Cardiac muscle cell (in vitro differentiated cells and primary cell): ENCODE data around the gene OR11A1. TPM values are rescaled to one million over a fixed set of nuclear protein-coding genes. Genes with fewer than 3 reads are reported as not detected.

ENCODE experiments used
- DNase-seq, 2 donors: peaks; one replicate each; pipeline versions ENCODE4 v3.0.0 to v3.0.0-alpha.2; 2010 to 2017; ENCODE audit warnings: low read depth in 1 of 2, low spot score in 1 of 2
- H3K27ac ChIP-seq: fragments of 200-600 bp; sonication (generic); 2 replicates; pipeline ENCODE4 v1.5.1; 2016
- H3K27me3 ChIP-seq: fragments of 200-600 bp; sonication (generic); 2 replicates; pipeline ENCODE4 v1.6.0; 2016; ENCODE audit warnings: control low read depth
- H3K36me3 ChIP-seq: fragments of 200-600 bp; sonication (generic); 2 replicates; pipeline ENCODE4 v1.5.1; 2016; ENCODE audit warnings: control low read depth
- H3K4me1 ChIP-seq: fragments of 200-600 bp; sonication (generic); 2 replicates; pipeline ENCODE4 v1.8.1; 2017; ENCODE audit warnings: low read depth, mild to moderate bottlenecking, mixed run types
- H3K4me3 ChIP-seq: fragments of 200-600 bp; sonication (generic); 2 replicates; pipeline ENCODE4 v1.5.1; 2016; ENCODE audit warnings: mild to moderate bottlenecking
- H3K9me3 ChIP-seq: fragments of 200-600 bp; sonication (generic); 2 replicates; pipeline ENCODE4 v1.5.1; 2017; ENCODE audit warnings: low read depth, mild to moderate bottlenecking, control low read depth
- polyA plus RNA-seq: library from polyadenylated mRNA; unstranded; fragments of >200 nt; fragmentation: Nextera tagmentation; extraction: Ambion mirVana; gene quantifications from 2 replicates; pipeline ENCODE4 v1.2.1, GENCODE V29; 2016
- total RNA-seq: library from RNA; depleted of rRNA; stranded (reverse); fragments of >200 nt; gene quantifications from 2 replicates; pipeline ENCODE4 v1.2.3, GENCODE V29; 2016
- TF ChIP-seq, protein P1 (sequence below): IDR thresholded peaks from 2 replicates; pipeline ENCODE4 v1.5.1; 2012; ENCODE audit warnings: low read depth, mild to moderate bottlenecking, low read length

Gene OR11A1, protein sequence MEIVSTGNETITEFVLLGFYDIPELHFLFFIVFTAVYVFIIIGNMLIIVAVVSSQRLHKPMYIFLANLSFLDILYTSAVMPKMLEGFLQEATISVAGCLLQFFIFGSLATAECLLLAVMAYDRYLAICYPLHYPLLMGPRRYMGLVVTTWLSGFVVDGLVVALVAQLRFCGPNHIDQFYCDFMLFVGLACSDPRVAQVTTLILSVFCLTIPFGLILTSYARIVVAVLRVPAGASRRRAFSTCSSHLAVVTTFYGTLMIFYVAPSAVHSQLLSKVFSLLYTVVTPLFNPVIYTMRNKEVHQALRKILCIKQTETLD
- total RNA-seq: not detected in 2 replicates
- not detected in 2 replicates for polyA plus RNA-seq

DNA sequence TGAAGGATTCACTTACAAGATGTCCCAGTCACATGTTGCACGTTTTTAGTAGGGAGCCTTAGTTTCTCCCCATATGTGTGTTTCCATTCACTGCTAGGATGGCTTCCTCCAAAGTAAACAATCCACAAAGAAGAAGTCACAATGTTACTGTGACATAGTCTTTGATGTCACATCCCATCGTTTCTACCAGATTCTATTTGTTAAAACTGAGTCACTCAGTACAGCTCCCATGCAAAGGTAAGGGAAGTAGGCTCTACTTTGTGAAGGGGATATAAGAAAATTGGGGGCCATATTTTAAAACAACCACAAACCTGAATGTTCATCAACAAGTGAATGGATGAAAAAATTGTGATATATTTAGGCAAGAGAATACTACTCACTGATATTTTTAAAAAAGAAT is at the start of gene OR11A1, which contains the start of gene OR2H1:
Gene OR11A1, minus strand, starts transcription at position 101 of the 400 bp plus-strand sequence. CDS start 29,430 bp downstream, outside the sequence.
Gene OR2H1, plus strand, starts transcription at position 185 of the 400 bp plus-strand sequence. CDS start 4,615 bp downstream, outside the sequence.
- TF ChIP-seq, protein P1, sequence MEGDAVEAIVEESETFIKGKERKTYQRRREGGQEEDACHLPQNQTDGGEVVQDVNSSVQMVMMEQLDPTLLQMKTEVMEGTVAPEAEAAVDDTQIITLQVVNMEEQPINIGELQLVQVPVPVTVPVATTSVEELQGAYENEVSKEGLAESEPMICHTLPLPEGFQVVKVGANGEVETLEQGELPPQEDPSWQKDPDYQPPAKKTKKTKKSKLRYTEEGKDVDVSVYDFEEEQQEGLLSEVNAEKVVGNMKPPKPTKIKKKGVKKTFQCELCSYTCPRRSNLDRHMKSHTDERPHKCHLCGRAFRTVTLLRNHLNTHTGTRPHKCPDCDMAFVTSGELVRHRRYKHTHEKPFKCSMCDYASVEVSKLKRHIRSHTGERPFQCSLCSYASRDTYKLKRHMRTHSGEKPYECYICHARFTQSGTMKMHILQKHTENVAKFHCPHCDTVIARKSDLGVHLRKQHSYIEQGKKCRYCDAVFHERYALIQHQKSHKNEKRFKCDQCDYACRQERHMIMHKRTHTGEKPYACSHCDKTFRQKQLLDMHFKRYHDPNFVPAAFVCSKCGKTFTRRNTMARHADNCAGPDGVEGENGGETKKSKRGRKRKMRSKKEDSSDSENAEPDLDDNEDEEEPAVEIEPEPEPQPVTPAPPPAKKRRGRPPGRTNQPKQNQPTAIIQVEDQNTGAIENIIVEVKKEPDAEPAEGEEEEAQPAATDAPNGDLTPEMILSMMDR: no peak
- H3K36me3 ChIP-seq: no peaks in the 10 kb centered on the region

DNA sequence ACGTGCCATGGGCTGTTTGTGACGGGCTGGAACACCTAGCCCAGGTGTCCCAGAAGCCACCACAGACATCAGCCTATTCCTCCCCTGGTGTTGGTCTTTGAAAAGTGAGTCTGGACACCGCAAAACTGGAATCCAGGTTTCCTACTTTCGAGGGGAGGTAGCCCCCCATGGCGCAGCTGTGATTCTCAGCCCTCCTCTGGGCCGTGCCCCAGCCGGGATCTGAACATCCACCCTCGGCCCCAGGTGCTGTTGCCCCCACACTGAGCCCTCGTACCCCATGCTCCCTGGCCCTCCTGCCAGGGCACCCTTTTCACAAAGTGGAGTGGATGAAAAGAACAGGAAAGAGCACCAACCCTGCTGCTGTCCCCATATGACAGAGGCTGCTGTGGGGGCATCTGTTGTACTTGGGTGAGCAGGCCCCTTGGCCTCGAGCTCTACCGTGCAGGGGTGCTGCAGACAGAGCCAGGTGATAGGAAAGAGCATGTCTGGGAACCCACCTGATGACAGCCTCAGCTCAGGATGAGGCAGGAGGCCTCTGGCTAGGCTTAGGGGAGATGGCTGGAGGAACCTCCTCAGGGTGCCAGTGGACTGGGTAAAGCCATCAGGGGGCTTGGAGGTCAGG is 49.7 kb upstream of the OR11A1 start:
- TF ChIP-seq, protein P1: no peak
- DNase-seq: no peak
- no peak overlapping the region for H3K27ac ChIP-seq
- H3K36me3 ChIP-seq: no peaks in the 10 kb centered on the region
- no peaks in the 10 kb centered on the region for H3K27me3 ChIP-seq
- no peak overlapping the region for H3K4me3 ChIP-seq
- H3K4me1 ChIP-seq: no peaks in the 10 kb centered on the region
- no peaks in the 10 kb centered on the region for H3K9me3 ChIP-seq

More for the DNA sequence above, at the start of gene OR11A1, which contains the start of gene OR2H1:
- H3K4me3 ChIP-seq: no peak within 1 kb of the TSS
- DNase-seq: no peak
- H3K27ac ChIP-seq: no peak within 1 kb of the TSS
- H3K4me1 ChIP-seq: no peaks in the 10 kb centered on the region
- H3K9me3 ChIP-seq: no peaks in the 10 kb centered on the region
- no peaks in the 10 kb centered on the region for H3K27me3 ChIP-seq

DNA sequence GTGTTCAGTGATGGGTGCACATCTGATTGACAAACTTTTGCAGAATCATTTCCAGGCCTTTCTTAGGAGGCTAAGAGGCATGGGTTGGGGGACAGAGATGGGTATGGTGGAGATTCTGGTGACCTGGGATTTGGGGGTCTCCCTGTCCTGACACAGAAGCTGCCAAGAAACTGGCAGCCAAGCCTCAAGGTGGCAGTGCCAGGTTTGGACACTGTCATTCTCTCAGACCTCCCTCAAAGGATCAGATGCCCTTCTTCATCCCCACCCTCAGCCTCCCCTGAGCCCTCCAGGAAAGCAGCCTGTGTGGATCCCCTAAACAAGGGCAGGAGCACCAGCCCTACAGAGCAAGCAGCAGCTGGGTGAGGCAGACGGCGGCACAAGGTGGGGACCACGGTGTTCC is 48.9 kb upstream of the OR11A1 start:
- H3K27me3 ChIP-seq: no peaks in the 10 kb centered on the region

DNA sequence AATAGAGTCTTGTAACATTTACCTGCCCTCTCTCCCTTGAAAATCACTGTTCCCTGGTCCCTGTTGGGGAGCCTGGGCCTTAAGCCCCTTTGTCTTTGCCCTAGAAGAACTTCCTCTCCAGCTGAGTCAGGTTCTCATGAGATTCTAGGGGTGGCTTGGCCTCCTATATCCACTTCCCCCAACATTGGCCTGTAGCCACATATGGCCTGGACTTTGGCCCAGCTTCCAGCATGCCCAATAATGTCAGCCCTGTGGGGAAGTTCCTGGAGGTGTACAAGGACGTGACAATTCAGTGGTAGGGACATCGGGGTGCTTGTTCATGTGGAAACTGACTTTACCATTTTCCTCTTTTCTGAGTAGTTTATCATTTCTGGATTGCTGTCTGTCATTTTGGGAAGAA is 48.1 kb upstream of the OR11A1 start:
- Histone ChIP-seq H3K27ac (no peak overlapping the region), H3K36me3 (no peaks in the 10 kb centered on the region), H3K9me3 (no peaks in the 10 kb centered on the region), H3K27me3 (no peaks in the 10 kb centered on the region), H3K4me1 (no peaks in the 10 kb centered on the region), H3K4me3 (no peak overlapping the region)
- no peak for DNase-seq
- TF ChIP-seq, protein P1: no peak

More for the DNA sequence above, 48.9 kb upstream of the OR11A1 start:
- Histone ChIP-seq H3K9me3 (no peaks in the 10 kb centered on the region), H3K27ac (no peak overlapping the region), H3K4me3 (no peak overlapping the region), H3K36me3 (no peaks in the 10 kb centered on the region), H3K4me1 (no peaks in the 10 kb centered on the region)
- no peak for DNase-seq
- TF ChIP-seq, protein P1: no peak

DNA sequence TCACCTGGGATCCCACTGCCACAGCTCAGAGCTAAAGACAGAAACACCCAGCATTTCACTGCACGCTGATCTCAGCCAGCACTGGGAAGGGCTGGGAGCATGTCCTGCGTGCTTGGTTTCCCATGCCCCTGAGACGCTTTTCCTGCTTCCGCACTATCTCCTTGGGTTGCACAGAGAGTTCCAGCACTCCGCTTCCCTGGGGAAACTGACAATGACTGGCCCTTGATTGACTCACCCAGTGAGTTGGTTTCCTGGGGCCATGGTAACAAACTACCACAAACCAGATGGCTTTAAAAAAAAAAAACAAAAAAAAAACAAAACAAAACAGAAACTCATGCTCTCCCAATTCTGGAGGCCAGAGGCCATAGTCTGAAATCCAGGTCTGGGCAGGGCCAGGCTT is 45.7 kb upstream of the OR11A1 start:
- Histone ChIP-seq H3K4me1 (no peaks in the 10 kb centered on the region), H3K36me3 (no peaks in the 10 kb centered on the region), H3K4me3 (no peak overlapping the region), H3K27me3 (no peaks in the 10 kb centered on the region), H3K27ac (no peak overlapping the region), H3K9me3 (no peaks in the 10 kb centered on the region)
- no peak for DNase-seq
- TF ChIP-seq, protein P1: no peak
